ENCODE data around the gene B4GALNT3.

The B4GALNT3 gene

DNA sequence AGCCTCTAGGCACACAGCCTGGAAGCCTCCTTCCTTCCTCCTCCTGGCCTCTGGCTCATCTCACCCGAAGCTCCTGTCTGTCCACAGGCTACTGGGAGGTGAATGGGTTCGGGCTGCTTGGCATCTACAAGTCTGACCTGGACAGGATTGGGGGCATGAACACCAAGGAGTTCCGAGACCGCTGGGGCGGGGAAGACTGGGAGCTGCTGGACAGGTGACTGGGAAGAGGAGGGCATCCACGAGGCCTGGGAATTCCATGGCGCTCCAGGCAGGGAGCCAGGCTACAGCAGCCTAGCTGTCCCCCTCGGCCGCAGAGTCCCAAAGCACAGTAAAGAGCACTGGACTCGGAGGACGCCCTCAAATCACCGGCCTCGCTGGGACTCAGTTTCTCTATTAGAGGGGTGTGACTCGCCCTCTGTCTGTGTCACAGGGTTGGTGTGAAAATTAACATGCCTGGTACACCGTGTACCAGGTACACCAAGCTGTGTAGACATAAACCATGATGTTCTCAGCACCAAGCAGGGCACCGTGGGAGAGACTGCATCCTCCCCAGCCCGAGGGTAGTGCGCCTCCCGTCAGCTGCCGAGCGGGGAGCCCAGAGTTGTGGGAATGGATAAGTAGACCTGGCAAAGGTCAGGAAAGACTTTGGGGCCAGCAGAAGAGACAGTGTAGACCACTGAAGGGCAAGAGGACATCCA lies 99.6 kb downstream of the B4GALNT3 start:
- DNase-seq (ENCODE audit: low spot score) = no peak

DNA sequence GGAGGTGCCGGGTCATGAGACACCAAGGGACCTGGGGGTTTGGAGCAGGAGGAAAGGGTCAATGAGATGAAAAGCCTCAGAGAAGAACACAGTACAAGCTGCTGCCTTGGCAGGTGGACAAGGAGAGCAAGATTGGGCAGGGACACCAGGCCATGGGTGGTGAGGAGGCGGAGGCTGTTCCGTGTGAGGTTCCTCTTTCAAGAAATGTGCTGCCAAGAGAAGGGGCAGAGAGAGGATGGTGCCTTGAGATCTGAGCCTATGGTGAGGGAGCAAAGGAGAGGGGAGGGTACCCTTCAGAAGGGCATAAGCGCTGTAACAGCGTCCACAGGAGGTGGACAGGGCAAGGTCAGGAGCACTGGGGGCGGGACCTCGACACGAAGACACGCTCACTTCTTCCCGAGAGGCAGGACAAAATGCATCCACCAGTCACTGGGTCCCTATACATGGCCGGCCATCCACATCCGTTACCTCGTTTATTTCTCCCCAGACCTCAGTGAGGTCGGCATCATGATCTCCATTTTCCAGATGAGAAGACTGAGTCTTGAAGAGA lies 100.2 kb downstream of the B4GALNT3 start:
- no peak for DNase-seq (ENCODE audit: low spot score)

DNA sequence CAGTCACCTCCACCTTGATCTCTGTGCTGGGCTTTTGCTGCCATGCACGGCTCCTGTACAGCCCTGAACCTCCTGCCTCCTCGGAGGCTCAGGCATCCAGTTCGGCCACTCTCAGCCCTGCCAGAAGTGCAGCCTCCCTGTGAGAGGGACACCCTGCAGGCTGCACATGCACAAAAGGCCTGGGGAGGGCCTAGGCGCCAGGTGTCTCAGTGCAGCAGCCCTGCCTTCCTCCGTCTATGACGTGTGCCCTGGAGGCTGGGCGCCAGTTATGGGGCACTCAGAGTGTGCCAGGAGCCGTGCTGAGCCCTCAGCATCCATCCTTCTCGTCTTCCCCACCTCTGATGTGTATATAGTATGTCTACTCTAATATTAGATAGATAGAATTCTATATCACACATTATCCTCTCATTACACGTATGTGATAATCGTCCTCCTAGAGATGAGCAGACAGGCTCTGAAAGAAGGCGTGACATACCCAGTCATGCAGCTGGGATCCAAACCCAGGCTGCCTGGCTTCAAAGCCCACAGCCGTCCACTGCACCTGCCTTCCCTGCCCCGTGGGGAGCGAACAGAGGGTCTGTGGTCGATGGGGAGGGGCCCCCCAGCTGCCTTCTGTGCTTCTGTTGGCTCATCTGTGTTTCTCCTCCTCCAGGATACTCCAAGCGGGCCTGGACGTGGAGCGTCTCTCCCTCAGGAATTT lies 101.1 kb downstream of the B4GALNT3 start:
- no peak for DNase-seq (ENCODE audit: low spot score)

DNA sequence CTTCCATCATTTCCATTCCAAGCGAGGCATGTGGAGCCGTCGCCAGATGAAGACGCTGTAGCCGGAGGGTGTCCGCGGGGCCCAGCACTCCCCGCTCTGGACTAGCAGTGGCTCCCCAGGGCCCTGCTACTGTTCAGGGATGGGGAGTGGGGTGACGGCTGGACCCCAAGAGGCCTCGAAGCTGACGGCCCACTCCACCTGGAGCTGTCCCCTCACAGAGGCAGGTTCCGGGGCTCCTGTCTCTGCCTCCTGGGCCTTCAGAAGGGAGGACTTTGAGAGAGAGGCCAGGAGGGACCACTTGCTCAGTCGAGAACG lies 101.6 kb downstream of the B4GALNT3 start:
- DNase-seq (ENCODE audit: low spot score) = no peak

DNA sequence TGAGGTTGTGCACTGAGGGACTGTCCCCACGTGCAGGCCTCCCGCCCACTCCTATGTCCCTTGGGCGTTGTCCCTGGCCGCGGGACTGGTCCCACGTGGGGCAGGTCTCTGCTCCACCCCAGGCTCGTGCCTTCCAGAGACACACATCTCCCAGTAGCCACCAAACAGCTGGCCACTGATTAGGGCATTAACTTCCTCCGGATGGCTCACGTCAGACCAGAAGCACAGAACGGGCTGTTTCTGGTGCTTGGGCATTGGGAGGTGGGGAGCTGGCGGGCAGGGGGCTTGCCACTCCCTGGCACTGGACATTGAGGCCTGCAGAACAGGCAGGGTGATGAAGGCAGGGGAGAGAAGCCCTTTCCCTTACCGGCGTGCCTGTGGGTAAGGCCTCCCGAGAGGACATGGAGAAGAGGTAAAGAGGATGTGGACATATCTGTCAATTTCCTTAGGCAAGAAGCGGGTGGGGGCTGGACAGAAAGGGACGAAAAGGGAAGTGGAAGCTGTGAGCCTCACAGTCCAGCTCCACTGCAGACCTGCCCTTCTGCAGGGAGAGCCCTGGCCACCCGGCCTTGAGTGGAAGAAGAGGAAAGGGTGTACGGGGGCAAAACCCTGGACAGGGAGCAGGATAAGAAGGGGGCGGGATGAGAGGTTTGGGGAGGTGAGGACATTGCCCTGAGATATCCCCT lies 102.3 kb downstream of the B4GALNT3 start:
- no peak for DNase-seq (ENCODE audit: low spot score)

DNA sequence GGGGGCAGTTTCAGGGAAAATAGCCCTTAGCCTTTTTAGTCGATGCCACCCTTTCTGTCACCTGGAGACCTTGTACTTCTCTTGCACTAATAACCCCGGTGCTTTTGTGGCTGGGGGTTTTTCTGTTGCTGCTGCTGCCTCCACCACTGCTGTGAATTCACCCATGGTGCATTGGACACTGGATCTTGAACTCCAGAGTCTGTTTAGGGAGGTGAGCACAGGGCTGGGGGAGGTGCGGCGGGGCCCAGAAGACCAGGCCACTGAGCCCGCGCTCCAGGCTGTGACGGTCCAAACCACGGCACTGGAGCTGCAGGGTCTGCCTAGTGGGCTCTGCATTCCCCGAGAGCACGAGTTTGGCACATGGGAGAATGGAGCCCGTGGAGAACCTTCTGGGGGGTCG lies 102.9 kb downstream of the B4GALNT3 start:
- DNase-seq (ENCODE audit: low spot score) = no peak

DNA sequence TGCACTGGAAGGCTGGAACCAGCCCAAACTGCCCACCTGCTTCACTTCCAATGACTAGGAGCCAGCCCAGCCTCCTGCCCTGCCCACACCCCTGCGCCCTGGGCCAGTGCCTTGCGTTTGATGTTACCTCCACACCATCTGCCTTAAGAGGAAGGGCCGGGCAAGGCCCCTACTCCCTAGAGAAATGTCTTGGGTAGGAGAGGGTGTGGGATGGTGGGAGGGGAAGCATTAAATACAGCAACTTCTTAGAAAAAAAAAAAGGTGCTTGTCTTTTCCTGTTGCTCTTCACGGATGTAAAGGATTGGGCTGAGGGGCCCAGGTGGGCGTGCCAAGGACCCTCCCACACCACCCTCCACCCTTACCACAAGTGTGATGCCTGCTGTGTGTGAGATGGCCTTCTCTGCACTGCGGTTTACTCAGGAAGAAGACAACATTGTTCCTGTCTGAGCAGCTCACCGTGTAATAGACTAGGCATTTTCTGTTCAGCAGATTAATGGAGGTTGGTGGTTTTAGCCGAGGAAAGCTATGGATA lies 103.6 kb downstream of the B4GALNT3 start:
- no peak for DNase-seq (ENCODE audit: low spot score)

DNA sequence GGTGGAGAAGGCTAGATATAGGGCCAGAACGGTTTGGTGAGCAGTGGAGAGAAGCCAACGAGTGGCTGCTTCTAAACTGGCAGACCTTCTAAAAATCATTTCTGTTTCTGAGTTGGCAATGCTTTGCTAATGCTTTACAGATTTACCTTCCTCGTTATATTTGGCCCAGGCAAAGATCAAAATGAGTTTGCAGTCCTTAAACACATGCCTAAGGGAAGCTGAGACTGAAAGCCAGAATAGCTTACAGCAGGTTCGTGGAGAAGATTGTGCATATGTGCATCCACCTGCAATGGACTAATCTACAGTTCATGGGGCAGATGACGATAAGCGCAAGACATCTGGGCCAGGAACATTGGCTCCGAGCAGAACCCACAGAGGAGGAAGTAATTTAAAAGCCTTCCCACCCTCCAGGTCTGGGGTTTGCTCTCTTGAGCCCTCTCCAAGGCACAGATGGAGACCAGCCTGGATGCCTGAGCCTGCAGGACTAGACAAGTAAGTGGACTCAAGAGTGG lies 104.1 kb downstream of the B4GALNT3 start:
- no peak for DNase-seq (ENCODE audit: low spot score)

DNA sequence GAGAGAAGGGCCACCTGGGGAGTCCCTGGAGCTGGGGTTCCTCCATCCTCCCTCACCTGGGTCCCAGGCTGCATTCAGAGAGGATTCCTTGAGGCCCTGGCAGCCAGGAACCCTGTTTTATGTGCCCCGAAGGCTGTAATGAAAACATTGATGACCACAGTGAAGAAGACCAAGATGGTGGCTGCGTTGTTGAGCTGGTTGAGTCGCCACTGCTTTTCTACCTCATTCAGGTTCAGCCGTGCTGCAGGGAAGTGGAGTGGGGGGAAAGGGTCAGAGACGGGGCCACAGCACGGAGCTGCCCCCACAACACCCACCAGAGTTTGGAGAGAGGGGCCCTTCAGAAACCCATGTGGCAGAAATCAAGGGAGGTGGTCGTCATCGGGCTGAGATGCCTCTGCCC lies 105.4 kb downstream of the B4GALNT3 start:
- DNase-seq (ENCODE audit: low spot score) = no peak

DNA sequence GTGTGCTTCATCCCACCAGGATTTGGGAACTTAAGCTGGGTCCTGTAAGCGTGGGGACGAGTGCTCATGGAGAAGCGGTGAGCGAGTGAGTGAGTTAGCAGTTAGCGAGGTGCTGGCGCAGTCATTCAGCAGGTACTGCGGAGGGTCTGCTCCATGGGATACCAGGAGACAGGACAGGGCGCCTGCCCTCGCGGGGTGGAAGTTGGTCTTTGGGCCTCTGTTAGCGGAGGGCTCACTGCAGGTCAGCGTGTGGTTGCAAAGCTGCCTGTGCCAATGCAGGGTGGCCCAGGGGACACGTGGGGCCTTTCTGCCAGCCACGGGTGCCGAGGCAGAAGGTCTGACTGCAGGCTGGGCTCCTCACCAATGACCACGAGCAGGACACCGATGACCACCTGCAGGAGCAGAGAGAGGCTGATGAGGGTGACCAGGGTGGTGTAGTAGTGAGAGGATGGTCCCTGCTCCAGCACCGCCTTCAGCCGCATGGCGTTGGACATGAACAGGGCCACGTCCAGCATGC lies 105.9 kb downstream of the B4GALNT3 start:
- no peak for DNase-seq (ENCODE audit: low spot score)

DNA sequence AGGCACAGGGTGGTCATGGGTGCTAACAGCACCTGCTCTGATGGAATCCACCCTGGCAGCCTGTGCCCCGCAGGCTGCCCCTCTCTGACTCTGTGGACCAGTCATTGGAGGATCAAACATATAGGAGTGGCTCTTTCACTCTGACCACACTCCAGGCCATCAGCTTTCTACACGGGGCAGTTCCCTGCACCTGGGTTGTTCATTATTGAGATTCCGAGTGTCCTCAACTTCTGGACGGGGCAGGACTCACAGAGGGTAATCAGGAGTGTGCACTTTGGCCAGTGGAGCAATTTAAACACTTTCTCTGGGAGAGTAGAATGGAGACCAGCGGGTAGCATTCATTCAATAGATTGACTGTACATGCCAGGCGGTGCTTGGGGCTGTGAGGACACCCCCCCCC lies 108.7 kb downstream of the B4GALNT3 start:
- DNase-seq (ENCODE audit: low spot score) = no peak

DNA sequence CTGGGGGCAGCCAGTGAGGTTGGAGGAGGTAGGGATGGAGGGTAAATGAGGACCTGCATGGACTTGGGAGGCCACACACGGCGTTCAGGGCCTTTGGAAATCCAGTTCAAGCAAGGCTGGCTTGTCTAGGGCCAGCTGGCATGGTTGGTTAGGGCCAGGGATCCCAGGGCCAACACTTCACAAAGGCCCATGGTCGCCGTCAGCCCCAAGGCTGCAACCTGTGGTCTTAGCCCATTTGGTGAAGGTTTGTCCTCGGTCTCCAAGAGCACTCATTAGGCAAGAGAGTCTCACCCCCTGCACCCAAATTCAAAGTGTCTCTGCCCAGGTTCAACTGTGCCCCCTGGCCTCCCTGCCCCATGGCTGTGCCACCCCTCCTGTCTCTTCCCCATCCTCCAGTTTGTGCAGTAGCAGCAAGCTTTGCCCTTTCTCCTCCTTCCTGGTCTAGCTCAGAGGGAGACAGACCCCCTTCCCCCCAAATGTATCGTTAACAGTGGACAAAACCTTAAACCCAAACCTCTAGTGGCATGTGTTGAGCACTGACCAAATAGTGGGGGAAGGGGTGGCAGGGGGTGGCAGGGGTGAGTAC lies 109.4 kb downstream of the B4GALNT3 start:
- DNase-seq (ENCODE audit: low spot score) = no peak

DNA sequence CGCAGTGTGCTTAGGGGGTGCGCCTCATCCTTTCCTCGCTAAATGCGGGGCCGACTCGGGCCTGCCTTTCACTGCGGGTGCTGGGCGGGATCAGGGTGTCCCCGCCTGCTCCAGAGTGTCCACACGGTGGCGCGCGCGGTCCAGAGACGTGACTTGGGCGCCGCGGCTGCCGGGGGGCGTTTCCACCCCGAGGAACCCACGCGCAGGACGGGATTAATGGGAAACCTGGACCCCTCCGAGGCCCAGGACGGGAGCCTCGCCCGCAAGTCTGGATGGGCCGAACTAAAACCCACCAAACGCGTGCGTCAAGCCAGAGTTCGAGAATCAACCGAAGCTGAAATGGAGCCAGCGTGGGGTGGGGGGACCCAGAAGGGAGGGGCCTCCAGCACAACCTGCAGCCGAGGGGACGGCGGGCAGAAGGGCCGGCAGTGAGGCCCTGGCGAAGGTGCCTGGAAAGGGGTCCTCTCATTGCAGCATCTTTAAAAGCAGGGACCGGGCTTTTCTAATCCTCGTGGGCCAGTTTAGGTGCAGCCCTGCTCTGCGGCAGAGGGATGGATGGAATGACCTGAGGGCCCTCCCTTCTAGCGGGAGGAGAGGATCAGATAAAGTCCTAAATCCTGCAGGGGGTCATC lies 110.2 kb downstream of the B4GALNT3 start:
- peak; percentile 84 for DNase-seq (ENCODE audit: low spot score)

DNA sequence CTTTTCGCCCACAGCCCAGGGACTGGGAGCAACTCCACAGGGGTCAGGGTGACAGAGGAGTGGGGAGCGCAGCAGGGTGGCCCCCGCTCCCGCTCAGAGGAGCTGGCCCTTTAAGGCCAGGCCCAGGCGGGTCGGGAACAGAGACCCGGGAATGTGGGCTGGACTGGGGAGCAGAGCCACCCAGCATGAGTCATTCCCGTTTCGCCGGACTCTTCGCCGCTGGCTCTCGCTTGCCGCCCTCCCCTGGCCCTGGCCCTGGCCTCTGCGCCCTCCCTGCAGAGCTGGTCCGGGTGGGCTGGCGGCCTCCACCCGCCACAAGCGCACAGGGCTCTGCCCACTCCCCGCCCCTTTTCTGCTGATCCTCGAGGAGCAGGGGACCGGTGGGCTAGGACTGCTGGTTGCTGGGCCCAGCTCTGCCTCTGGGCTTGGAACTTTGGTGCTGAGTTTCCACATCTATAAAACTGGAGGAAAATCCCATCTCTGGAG lies 110.7 kb downstream of the B4GALNT3 start:
- DNase-seq (ENCODE audit: low spot score) = peak; percentile 95

DNA sequence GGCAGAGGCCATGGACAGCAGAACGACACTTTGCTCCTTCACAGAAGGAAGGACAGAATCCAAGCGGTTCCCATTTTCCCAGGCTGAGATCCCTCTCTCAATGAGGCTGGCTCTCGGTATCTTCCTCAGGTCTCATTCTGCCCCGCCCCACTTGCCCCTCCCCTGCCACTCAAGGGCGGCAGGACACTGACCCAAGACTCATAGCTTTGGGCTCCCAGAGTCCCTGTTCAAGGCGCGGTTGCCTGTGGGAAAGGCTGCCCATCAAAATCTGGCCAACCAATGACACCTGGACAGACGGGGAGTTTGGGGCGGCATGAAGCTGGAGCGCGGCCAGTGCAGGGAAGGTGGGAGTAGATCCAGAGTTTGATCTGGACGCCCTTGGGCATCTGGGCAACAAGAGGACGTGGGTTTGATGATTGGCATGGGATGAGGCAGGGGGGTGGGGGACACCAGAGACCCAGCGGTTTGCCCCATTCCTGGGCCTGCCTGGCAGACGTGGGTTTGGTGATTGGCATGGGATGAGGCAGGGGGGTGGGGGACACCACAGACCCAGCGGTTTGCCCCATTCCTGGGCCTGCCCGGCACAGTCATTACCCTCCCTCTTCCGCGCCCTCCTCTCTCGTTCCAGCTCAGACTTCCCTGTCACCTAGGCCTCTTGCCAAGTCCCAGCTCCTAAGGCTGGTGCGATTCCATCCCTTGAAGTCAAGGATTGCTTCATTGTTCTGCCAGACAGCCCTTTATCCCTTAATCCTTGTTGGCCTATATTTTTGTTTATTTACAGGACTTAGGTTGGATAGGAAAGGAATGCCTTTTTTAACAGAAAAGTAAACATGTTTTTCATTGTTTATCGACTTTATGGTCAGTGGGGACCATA lies 111.4 kb downstream of the B4GALNT3 start:
- peak; percentile 86 for DNase-seq (ENCODE audit: low spot score)

DNA sequence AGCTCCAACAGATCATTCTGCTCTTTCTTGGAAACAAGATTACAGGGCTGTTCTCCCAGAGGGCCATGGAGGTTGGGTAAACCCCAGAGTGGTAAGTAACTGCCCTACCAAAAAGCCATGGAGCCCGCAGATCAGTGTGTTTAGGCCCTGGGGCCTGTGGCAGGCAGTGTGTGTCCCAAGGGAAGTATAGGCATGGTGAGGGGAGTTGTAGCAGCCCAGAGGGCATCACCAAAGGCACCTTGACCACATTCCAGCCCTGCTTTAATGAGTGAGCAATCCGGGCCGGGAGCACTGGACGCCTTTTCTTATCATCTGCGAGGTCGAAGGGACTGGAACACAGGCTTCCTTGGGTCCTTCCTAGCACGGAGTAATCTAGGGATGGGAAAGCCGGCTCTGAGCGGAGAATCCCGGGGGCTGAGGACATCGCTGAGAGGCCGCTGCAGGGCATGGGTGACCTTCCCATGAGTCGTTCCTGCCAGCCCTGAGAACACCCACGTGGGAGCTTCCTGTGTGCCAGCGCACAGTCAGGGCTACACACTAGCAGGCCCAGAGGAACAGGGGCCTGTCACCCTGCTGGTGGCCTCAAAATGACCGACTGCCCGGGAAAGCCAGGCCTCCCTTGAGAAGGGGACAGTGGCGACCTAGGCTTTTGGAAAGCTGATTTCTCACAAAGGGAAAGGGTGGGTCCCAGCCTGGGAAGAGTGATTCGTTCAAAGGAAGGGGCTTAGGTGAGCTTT lies 112.2 kb downstream of the B4GALNT3 start:
- peak; percentile 35 for DNase-seq (ENCODE audit: low spot score)

DNA sequence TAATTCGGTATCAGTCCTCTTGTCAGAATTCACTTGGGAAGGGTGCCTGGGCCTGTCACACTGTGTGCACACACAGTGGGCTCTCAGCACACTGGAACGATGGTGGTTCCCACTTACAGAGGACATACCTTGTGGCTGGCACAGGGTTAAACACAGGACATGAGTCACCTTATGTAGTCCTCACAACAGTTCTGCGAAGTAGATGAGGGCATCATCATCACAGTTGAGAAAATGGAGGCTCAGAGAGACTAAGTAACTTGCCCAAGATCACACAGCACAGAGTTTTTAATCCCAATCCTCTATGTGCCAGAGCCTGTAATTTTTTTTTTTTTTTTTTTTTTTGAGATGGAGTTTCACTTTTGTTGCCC lies 112.8 kb downstream of the B4GALNT3 start:
- no peak for DNase-seq (ENCODE audit: low spot score)

DNA sequence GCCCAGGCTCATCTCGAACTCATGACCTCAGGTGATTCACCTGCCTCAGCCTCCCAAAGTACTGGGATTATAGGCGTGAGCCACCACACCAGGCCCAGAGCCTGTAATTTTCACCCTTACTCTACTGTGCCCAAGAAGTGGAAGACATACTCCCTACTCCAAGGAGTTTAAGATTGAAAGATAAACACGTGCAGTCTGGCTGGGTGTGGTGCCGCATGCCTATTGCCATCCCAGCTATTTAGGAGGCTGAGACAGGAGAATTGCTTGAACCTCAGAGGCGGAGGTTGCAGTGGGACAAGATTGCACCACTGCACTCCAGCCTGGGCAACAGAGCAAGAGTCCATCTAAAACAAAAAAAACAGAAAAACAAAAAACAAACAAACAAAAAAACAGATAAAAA lies 113.5 kb downstream of the B4GALNT3 start:
- no peak for DNase-seq (ENCODE audit: low spot score)

DNA sequence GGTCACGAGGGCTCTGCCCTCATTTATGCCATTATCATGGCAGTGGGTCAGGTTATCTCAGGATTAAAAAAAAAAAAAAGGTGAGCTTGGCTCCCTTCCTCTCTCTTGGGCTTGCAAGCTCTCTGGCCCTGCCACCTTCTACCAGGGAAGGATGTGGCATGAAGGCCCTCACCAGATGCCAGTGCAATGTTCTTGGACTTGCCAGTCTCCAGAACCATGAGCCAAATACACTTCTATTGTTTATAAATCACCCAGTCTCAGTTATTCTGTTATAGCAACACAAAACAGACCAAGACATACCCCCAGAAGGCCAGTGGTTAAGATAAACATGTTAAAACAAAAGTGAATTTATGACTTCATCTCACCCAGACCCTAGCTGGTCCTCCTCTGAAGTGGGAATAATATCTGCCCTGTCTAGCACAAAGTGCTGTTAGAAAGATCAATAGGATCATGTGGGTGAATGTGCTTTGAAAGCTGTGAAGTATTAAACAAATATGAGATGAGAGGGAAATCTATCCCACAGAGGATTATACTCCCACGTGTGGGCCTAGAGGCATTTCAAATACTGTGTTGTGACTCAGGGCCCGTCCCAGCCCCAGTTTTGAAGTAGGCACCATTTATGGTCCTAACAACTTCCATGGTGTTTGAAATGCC lies 114.9 kb downstream of the B4GALNT3 start:
- peak; percentile 98 for DNase-seq (ENCODE audit: low spot score)

All from SW480 (cell line).